HCT116 (cell line): Measurements from ENCODE around the gene PAQR6. TPM values are rescaled to one million over a fixed set of nuclear protein-coding genes. Genes with fewer than 3 reads are reported as not detected.

Experiments
- ATAC-seq: fragments of 200-7000 bp; cut with Tn5 transposase; 2 replicates; pipeline ENCODE4 v1.9.1; 2020; ENCODE audit warnings: mild to moderate bottlenecking, moderate library complexity
- BruUV-seq: library from RNA; stranded (reverse); fragments of 400-500 nt; replicated peaks from 2 replicates; lab custom pipeline; 2021; lab: Mats Ljungman, UMichigan
- CTCF ChIA-PET: fragments of 300-600 bp; sonication (Branson Sonifier 250); formaldehyde crosslinking; loops from one replicate; lab custom pipeline; 2021; ENCODE audit warnings: antibody characterized with exemption; lab: Charles Lee
- POLR2A ChIA-PET: fragments of 300-600, 350-600 bp; sonication (Branson Sonifier 250); formaldehyde crosslinking; loops from one replicate; lab custom pipeline; 2021; ENCODE audit warnings: antibody characterized with exemption; lab: Charles Lee
- RAD21 ChIA-PET, 2 experiments: fragments of 300-600 bp; sonication (Branson Sonifier 250); formaldehyde crosslinking; loops; one replicate each; lab custom pipeline; 2023; ENCODE audit warnings: low total read pairs in 2 of 2; ENCODE audit not compliant: uncharacterized antibody in 2 of 2, unreplicated experiment in 2 of 2, low non-redundant PET in 1 of 2; lab: Charles Lee
- DNase-seq: peaks from one replicate; pipeline ENCODE4 v3.0.0-alpha.2; 2010; ENCODE audit warnings: low read depth, low spot score
- H2AFZ ChIP-seq: fragments of 200-600 bp; shearing (Covaris generic), sonication (generic); 2 replicates; pipeline ENCODE4 v1.6.1; 2017; ENCODE audit warnings: low read depth, mixed run types, mixed read lengths, antibody characterized with exemption, low read length; ENCODE audit not compliant: poor library complexity, severe bottlenecking
- H3K27ac ChIP-seq: 2 replicates; pipeline ENCODE4 v1.5.1; 2012; ENCODE audit warnings: low read depth, low read length
- H3K27me3 ChIP-seq: fragments of 200-600 bp; sonication (generic); 2 replicates; pipeline ENCODE4 v1.6.1; 2016; ENCODE audit warnings: mixed run types, low read length, mixed read lengths; ENCODE audit not compliant: insufficient read depth
- H3K36me3 ChIP-seq, 2 experiments: fragments of 200-500 bp in 1 of 2; fragments of 200-600 bp in 1 of 2; sonication (Bioruptor generic) in 1 of 2; sonication (generic) in 1 of 2; 2 replicates each; pipeline versions ENCODE4 v1.5.1 to v1.6.1; 2014 to 2016; ENCODE audit warnings: low read length in 2 of 2, inconsistent platforms in 1 of 2, mixed read lengths in 1 of 2, mixed run types in 1 of 2; ENCODE audit not compliant: insufficient read depth in 2 of 2, control insufficient read depth in 1 of 2
- H3K4me1 ChIP-seq, 2 experiments: fragments of 200-600 bp in 1 of 2; sonication (generic) in 1 of 2; 2 replicates each; pipeline versions ENCODE4 v1.5.1 to v1.6.1; 2012 to 2017; ENCODE audit warnings: low read length in 2 of 2, inconsistent platforms in 1 of 2, mild to moderate bottlenecking in 1 of 2, mixed read lengths in 1 of 2, mixed run types in 1 of 2, moderate library complexity in 1 of 2; ENCODE audit not compliant: insufficient read depth in 2 of 2, control insufficient read depth in 1 of 2
- H3K4me2 ChIP-seq: fragments of 200-600 bp; sonication (generic); 2 replicates; pipeline ENCODE4 v1.6.1; 2017; ENCODE audit warnings: mixed run types, low read length, mixed read lengths
- H3K4me3 ChIP-seq, 2 experiments: fragments of 200-600 bp in 1 of 2; sonication (generic) in 1 of 2; replicated peaks in 1 of 2; 2 replicates each; pipeline ENCODE4 v1.5.1; 2011 to 2016; ENCODE audit warnings: low read length in 2 of 2, control low read depth in 1 of 2, low read depth in 1 of 2, mild to moderate bottlenecking in 1 of 2, mixed read lengths in 1 of 2, mixed run types in 1 of 2
- H3K79me2 ChIP-seq: fragments of 200-600 bp; sonication (generic); 2 replicates; pipeline ENCODE4 v1.6.1; 2017; ENCODE audit warnings: mild to moderate bottlenecking, mixed run types, low read length, moderate library complexity, mixed read lengths; ENCODE audit not compliant: insufficient read depth
- H3K9ac ChIP-seq: fragments of 200-600 bp; sonication (generic); 2 replicates; pipeline ENCODE4 v1.6.1; 2016; ENCODE audit warnings: low read length, mixed read lengths
- H3K9me2 ChIP-seq: fragments of 200-600 bp; sonication (generic), shearing (Covaris generic); 2 replicates; pipeline ENCODE4 v1.6.1; 2017; ENCODE audit warnings: mixed run types, mild to moderate bottlenecking, moderate library complexity; ENCODE audit not compliant: insufficient read depth
- H3K9me3 ChIP-seq, 2 experiments: fragments of 200-500 bp in 1 of 2; fragments of 200-600 bp in 1 of 2; sonication (Bioruptor generic) in 1 of 2; sonication (generic) in 1 of 2; 2 replicates each; pipeline ENCODE4 v1.6.1; 2014 to 2017; ENCODE audit warnings: low read length in 2 of 2, mixed read lengths in 2 of 2, inconsistent platforms in 1 of 2, low read depth in 1 of 2, mild to moderate bottlenecking in 1 of 2, mixed run types in 1 of 2, moderate library complexity in 1 of 2; ENCODE audit not compliant: control insufficient read depth in 1 of 2, insufficient read depth in 1 of 2
- H4K20me1 ChIP-seq: fragments of 200-600 bp; sonication (generic), shearing (Covaris generic); 2 replicates; pipeline ENCODE4 v1.6.1; 2017; ENCODE audit warnings: mixed run types, mild to moderate bottlenecking, moderate library complexity; ENCODE audit not compliant: insufficient read depth
- CEBPB ChIP-seq: IDR thresholded peaks from 2 replicates; pipeline ENCODE4 v1.6.1; 2012; ENCODE audit warnings: low read depth
- EZH2 ChIP-seq: fragments of 200-600 bp; sonication (generic); IDR thresholded peaks from 2 replicates; pipeline ENCODE4 v1.6.1; 2017; ENCODE audit warnings: antibody characterized with exemption, mixed run types
- JUND ChIP-seq: IDR thresholded peaks from 2 replicates; pipeline ENCODE4 v1.6.1; 2012
- RAD21 ChIP-seq: IDR thresholded peaks from 2 replicates; pipeline ENCODE4 v1.6.1; 2012; ENCODE audit warnings: low read depth, mild to moderate bottlenecking
- SP1 ChIP-seq: IDR thresholded peaks from 2 replicates; pipeline ENCODE4 v1.6.1; 2012; ENCODE audit warnings: low read depth
- YY1 ChIP-seq: IDR thresholded peaks from 2 replicates; pipeline ENCODE4 v1.6.1; 2011; ENCODE audit warnings: low read length, low read depth, moderate library complexity, mild to moderate bottlenecking; ENCODE audit not compliant: insufficient replicate concordance; ENCODE audit errors: extremely low read depth
- ZNF274 ChIP-seq: fragments of 200-500 bp; sonication (Bioruptor generic); IDR thresholded peaks from 2 replicates; pipeline ENCODE4 v1.6.1; 2014; ENCODE audit warnings: mild to moderate bottlenecking, low read depth, low read length, inconsistent platforms
- intact Hi-C: fragments of 100-400 bp; cut with micrococcal nuclease; formaldehyde crosslinking; loops from 2 replicates; pipeline ENCODE4 v1.10.0; 2022
- total RNA-seq: library from RNA; stranded (reverse); gene quantifications from one replicate; pipeline ENCODE4 v1.2.1, GENCODE V29; 2021; ENCODE audit not compliant: unreplicated experiment
- TF ChIP-seq, protein P1 (sequence below): IDR thresholded peaks from 2 replicates; pipeline ENCODE4 v1.6.1; 2012; ENCODE audit warnings: low read depth
- TF ChIP-seq, protein P2 (sequence below): IDR thresholded peaks from 2 replicates; pipeline ENCODE4 v1.6.1; 2012

The PAQR6 gene
- total RNA-seq, 1 experiment from 2014 or later: 10.9 TPM

DNA sequence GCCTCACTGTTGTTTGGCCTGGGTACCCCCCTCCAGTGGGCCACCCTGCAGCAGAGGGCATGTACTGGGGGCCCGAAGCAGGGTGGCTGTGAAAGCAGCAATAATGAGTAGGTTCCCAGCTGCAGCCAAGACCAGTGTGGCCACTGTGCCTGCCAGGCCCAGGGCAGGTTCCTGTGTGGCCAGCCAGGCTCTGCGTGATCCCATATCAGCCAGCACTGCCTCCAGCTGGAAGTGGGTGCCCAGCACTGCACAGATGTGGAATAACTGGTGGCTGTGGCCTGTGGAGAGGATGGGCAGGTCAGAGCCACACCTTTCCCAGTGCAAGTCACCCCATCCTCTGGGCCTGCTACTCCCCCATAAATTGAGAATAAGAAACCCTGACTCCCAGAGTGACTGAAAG is 3.7 kb downstream of the PAQR6 start:
- RAD21 ChIA-PET: no interaction called here
- DNase-seq: no peak
- POLR2A ChIA-PET: no interaction called here
- no peaks in the 10 kb centered on the region for H3K9me3 ChIP-seq
- no peak overlapping the region for H2AFZ ChIP-seq
- H3K4me1 ChIP-seq: peaks cover 14 to 31% of the 10 kb centered on the region in 2 experiments
- peaks cover 1 to 4% of the 10 kb centered on the region in 2 experiments; a peak in 1 of 4 replicates for H3K36me3 ChIP-seq
- no peak overlapping the region for H3K4me3 ChIP-seq
- CTCF ChIA-PET: no interaction called here
- TF ChIP-seq JUND (no peak), CEBPB (no peak), YY1 (no peak), SP1 (no peak), ZNF274 (no peak)
- TF ChIP-seq, protein P1, sequence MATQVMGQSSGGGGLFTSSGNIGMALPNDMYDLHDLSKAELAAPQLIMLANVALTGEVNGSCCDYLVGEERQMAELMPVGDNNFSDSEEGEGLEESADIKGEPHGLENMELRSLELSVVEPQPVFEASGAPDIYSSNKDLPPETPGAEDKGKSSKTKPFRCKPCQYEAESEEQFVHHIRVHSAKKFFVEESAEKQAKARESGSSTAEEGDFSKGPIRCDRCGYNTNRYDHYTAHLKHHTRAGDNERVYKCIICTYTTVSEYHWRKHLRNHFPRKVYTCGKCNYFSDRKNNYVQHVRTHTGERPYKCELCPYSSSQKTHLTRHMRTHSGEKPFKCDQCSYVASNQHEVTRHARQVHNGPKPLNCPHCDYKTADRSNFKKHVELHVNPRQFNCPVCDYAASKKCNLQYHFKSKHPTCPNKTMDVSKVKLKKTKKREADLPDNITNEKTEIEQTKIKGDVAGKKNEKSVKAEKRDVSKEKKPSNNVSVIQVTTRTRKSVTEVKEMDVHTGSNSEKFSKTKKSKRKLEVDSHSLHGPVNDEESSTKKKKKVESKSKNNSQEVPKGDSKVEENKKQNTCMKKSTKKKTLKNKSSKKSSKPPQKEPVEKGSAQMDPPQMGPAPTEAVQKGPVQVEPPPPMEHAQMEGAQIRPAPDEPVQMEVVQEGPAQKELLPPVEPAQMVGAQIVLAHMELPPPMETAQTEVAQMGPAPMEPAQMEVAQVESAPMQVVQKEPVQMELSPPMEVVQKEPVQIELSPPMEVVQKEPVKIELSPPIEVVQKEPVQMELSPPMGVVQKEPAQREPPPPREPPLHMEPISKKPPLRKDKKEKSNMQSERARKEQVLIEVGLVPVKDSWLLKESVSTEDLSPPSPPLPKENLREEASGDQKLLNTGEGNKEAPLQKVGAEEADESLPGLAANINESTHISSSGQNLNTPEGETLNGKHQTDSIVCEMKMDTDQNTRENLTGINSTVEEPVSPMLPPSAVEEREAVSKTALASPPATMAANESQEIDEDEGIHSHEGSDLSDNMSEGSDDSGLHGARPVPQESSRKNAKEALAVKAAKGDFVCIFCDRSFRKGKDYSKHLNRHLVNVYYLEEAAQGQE: no peak
- TF ChIP-seq, all 23 proteins: peak for 0
- Histone ChIP-seq H3K27me3 (no peaks in the 10 kb centered on the region), H3K9me2 (no peaks in the 10 kb centered on the region), H3K27ac (no peak overlapping the region), H3K4me2 (no peak overlapping the region), H4K20me1 (peaks cover 3% of the 10 kb centered on the region; the same call in 1 of the 2 replicates), H3K79me2 (no peaks in the 10 kb centered on the region), H3K9ac (no peak overlapping the region)
- intact Hi-C loops: no loop called here
- BruUV-seq: no TSS peak
- ATAC-seq: no peak

DNA sequence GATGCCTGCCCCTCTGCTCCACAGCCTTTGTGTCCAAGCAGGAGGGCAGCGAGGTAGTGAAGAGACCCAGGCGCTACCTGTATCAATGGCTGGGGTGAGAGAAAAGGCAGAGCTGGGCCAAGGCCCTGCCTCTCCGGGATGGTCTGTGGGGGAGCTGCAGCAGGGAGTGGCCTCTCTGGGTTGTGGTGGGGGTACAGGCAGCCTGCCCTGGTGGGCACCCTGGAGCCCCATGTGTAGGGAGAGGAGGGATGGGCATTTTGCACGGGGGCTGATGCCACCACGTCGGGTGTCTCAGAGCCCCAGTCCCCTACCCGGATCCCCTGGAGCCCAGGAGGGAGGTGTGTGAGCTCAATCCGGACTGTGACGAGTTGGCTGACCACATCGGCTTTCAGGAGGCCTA is 5.1 kb downstream of the PAQR6 start:
- Histone ChIP-seq H3K4me3 (no peak overlapping the region), H2AFZ (no peak overlapping the region), H3K4me2 (no peak overlapping the region), H3K9ac (no peak overlapping the region), H3K9me2 (no peaks in the 10 kb centered on the region), H3K9me3 (no peaks in the 10 kb centered on the region)
- no peak for ATAC-seq
- BruUV-seq: no TSS peak
- intact Hi-C loops: no loop called here
- no peak for TF ChIP-seq SP1
- no peak for TF ChIP-seq CEBPB
- TF ChIP-seq YY1: no peak
- TF ChIP-seq RAD21: no peak
- TF ChIP-seq, protein P2, sequence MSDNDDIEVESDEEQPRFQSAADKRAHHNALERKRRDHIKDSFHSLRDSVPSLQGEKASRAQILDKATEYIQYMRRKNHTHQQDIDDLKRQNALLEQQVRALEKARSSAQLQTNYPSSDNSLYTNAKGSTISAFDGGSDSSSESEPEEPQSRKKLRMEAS: no peak
- TF ChIP-seq EZH2: no peak
- TF ChIP-seq, all 23 proteins: peak for 0
- H3K36me3 ChIP-seq: 0 out of 4 replicates have a peak, but pooled peaks cover 0 to 4% of the 10 kb centered on the region in 2 experiments
- no peak for DNase-seq
- H3K79me2 ChIP-seq: no peaks in the 10 kb centered on the region
- no peak overlapping the region for H3K27ac ChIP-seq
- H3K27me3 ChIP-seq: no peaks in the 10 kb centered on the region
- ChIA-PET POLR2A (no interaction called here), RAD21 (no interaction called here), CTCF (no interaction called here)
- peaks cover 14 to 25% of the 10 kb centered on the region in 2 experiments for H3K4me1 ChIP-seq
- H4K20me1 ChIP-seq: no peaks in the 10 kb centered on the region
